Measurements from ENCODE around the gene SPN.
A peak's percentile ranks its signal among the peaks of the same experiment; 100 is the strongest.
"Not testable (repeated sequence)": the region's sequence is repeated elsewhere in the genome, so short reads cannot be mapped to it uniquely, and the experiment has no call there.

SPN gene

GRCh38 chr16:29674188-29674587 lies 11.1 kb downstream of the SPN start:
- DNase-seq (ENCODE audit: insufficient read length, low spot score) = no peak
- no peak for FAIRE-seq

- FAIRE-seq = no peak
- DNase-seq (ENCODE audit: insufficient read length, low spot score) = peak; percentile 43
Measured at GRCh38 chr16:29675811-29676643, 13.0 kb downstream of the SPN start.

- DNase-seq (ENCODE audit: insufficient read length, low spot score) (no peak), FAIRE-seq (no peak)
Measured at GRCh38 chr16:29676989-29677785, 14.1 kb downstream of the SPN start.

GRCh38 chr16:29678691-29679267 lies 15.7 kb downstream of the SPN start, which contains the start of gene QPRT:
QPRT (plus strand) TSS chr16:29679180; CDS start chr16:29679198, 18 bp downstream.
- peak; percentile 86 for DNase-seq (ENCODE audit: insufficient read length, low spot score)
- no peak for FAIRE-seq

GRCh38 chr16:29680180-29680598 lies 17.1 kb downstream of the SPN start:
- FAIRE-seq = no peak
- DNase-seq (ENCODE audit: insufficient read length, low spot score) = no peak

GRCh38 chr16:29683543-29684090 lies 20.6 kb downstream of the SPN start:
- no peak for DNase-seq (ENCODE audit: insufficient read length, low spot score)

GRCh38 chr16:29684679-29685078 lies 21.6 kb downstream of the SPN start:
- FAIRE-seq = no peak
- no peak for DNase-seq (ENCODE audit: insufficient read length, low spot score)

More at GRCh38 chr16:29683543-29684090, 20.6 kb downstream of the SPN start:
- no peak for FAIRE-seq

GRCh38 chr16:29686740-29687332 lies 23.8 kb downstream of the SPN start:
- no peak for DNase-seq (ENCODE audit: insufficient read length, low spot score)
- no peak for FAIRE-seq

- FAIRE-seq = no peak
- no peak for DNase-seq (ENCODE audit: insufficient read length, low spot score)
Measured at GRCh38 chr16:29687755-29688154, 24.7 kb downstream of the SPN start.

GRCh38 chr16:29688172-29688571 lies 25.1 kb downstream of the SPN start:
- DNase-seq (ENCODE audit: insufficient read length, low spot score) (no peak), FAIRE-seq (no peak)

GRCh38 chr16:29689490-29690351 lies 26.7 kb downstream of the SPN start:
- DNase-seq (ENCODE audit: insufficient read length, low spot score); FAIRE-seq: not testable (repeated sequence)

GRCh38 chr16:29692606-29693005 lies 29.6 kb downstream of the SPN start:
- DNase-seq (ENCODE audit: insufficient read length, low spot score); FAIRE-seq: not testable (repeated sequence)

- FAIRE-seq (no peak), DNase-seq (ENCODE audit: insufficient read length, low spot score) (no peak)
Measured at GRCh38 chr16:29694384-29695195, 31.5 kb downstream of the SPN start.

- not testable (repeated sequence) for DNase-seq (ENCODE audit: insufficient read length, low spot score); FAIRE-seq
Measured at GRCh38 chr16:29695675-29696074, 32.6 kb downstream of the SPN start.

- FAIRE-seq = no peak
- DNase-seq (ENCODE audit: insufficient read length, low spot score) = no peak
Measured at GRCh38 chr16:29696881-29697331, 33.9 kb downstream of the SPN start.

- FAIRE-seq (no peak), DNase-seq (ENCODE audit: insufficient read length, low spot score) (no peak)
Measured at GRCh38 chr16:29697391-29697790, 34.3 kb downstream of the SPN start.

GRCh38 chr16:29698042-29698441 lies 35.0 kb downstream of the SPN start:
- DNase-seq (ENCODE audit: insufficient read length, low spot score) (no peak), FAIRE-seq (no peak)

- no peak for FAIRE-seq
- DNase-seq (ENCODE audit: insufficient read length, low spot score) = no peak
Measured at GRCh38 chr16:29698484-29699323, 35.7 kb downstream of the SPN start.
